ENCODE data around the gene MACC1.

MACC1 gene

GRCh38 chr7:20197125-20197748 lies 19.9 kb downstream of the MACC1 start:
- DNase-seq = no peak
- in situ Hi-C loops (cut with HindIII; ENCODE audit: low pct_ligation_motif_present, low sequenced_read_pairs) = no loop called here
- Histone ChIP-seq H3K27ac (peak overlapping the region; percentile 19), H3K27me3 (replicated peaks) (no peaks in the 10 kb centered on the region), H3K36me3 (replicated peaks) (no peaks in the 10 kb centered on the region), H3K4me3 (ENCODE audit: low read depth, low read length) (no peak overlapping the region)
- no peak for TF ChIP-seq CTCF (IDR thresholded peaks at IDR 0.05; ENCODE audit: low read depth, low read length, missing control alignments)

GRCh38 chr7:20194343-20194995 lies 22.7 kb downstream of the MACC1 start:
- Histone ChIP-seq H3K27me3 (replicated peaks) (no peaks in the 10 kb centered on the region), H3K27ac (no peak overlapping the region), H3K36me3 (replicated peaks) (no peaks in the 10 kb centered on the region), H3K4me3 (ENCODE audit: low read depth, low read length) (no peak overlapping the region)
- no peak for TF ChIP-seq CTCF (IDR thresholded peaks at IDR 0.05; ENCODE audit: low read depth, low read length, missing control alignments)
- no peak for DNase-seq
- in situ Hi-C loops (cut with HindIII; ENCODE audit: low pct_ligation_motif_present, low sequenced_read_pairs) = no loop called here

GRCh38 chr7:20193873-20194272 lies 23.3 kb downstream of the MACC1 start:
- DNase-seq = no peak
- Histone ChIP-seq H3K36me3 (replicated peaks) (no peaks in the 10 kb centered on the region), H3K4me3 (ENCODE audit: low read depth, low read length) (no peak overlapping the region), H3K27me3 (replicated peaks) (no peaks in the 10 kb centered on the region), H3K27ac (peak overlapping the region; percentile 58)
- in situ Hi-C loops (cut with HindIII; ENCODE audit: low pct_ligation_motif_present, low sequenced_read_pairs) = no loop called here
- TF ChIP-seq CTCF (IDR thresholded peaks at IDR 0.05; ENCODE audit: low read depth, low read length, missing control alignments) = no peak

GRCh38 chr7:20193242-20193777 lies 23.9 kb downstream of the MACC1 start:
- Histone ChIP-seq H3K4me3 (ENCODE audit: low read depth, low read length) (no peak overlapping the region), H3K36me3 (replicated peaks) (no peaks in the 10 kb centered on the region), H3K27ac (peak overlapping the region; percentile 58), H3K27me3 (replicated peaks) (no peaks in the 10 kb centered on the region)
- DNase-seq = no peak
- in situ Hi-C loops (cut with HindIII; ENCODE audit: low pct_ligation_motif_present, low sequenced_read_pairs) = no loop called here
- TF ChIP-seq CTCF (IDR thresholded peaks at IDR 0.05; ENCODE audit: low read depth, low read length, missing control alignments) = no peak

GRCh38 chr7:20191391-20191869 lies 25.8 kb downstream of the MACC1 start:
- no peak for TF ChIP-seq CTCF (IDR thresholded peaks at IDR 0.05; ENCODE audit: low read depth, low read length, missing control alignments)
- in situ Hi-C loops (cut with HindIII; ENCODE audit: low pct_ligation_motif_present, low sequenced_read_pairs) = no loop called here
- no peaks in the 10 kb centered on the region for H3K36me3 ChIP-seq (replicated peaks)
- DNase-seq = no peak
- H3K27ac ChIP-seq = no peak overlapping the region
- no peaks in the 10 kb centered on the region for H3K27me3 ChIP-seq (replicated peaks)
- H3K4me3 ChIP-seq (ENCODE audit: low read depth, low read length) = no peak overlapping the region
